H9 (cell line): Measurements from ENCODE around the gene F8. TPM values are rescaled to one million over a fixed set of nuclear protein-coding genes. Genes with fewer than 3 reads are reported as not detected.

Experiments
- DNase-seq: peaks from one replicate; pipeline ENCODE4 v3.0.0-alpha.2; 2017
- H2AFZ ChIP-seq: one replicate; pipeline ENCODE4 v1.6.1; 2013; ENCODE audit warnings: mild to moderate bottlenecking, low read length, control low read depth, moderate library complexity
- H2AK5ac ChIP-seq: 2 replicates; pipeline ENCODE4 v1.6.1; 2013; ENCODE audit warnings: low read length, control low read depth, mixed read lengths; ENCODE audit not compliant: insufficient read length
- H2BK120ac ChIP-seq: one replicate; pipeline ENCODE4 v1.6.1; 2013; ENCODE audit warnings: low read depth, mild to moderate bottlenecking, low read length, control low read depth, inconsistent platforms; ENCODE audit not compliant: poor library complexity, severe bottlenecking
- H2BK12ac ChIP-seq: 2 replicates; pipeline ENCODE4 v1.6.1; 2013; ENCODE audit warnings: low read length, control low read depth, mixed read lengths, low read depth; ENCODE audit not compliant: insufficient read length
- H2BK15ac ChIP-seq: 2 replicates; pipeline ENCODE4 v1.6.1; 2013; ENCODE audit warnings: low read depth, low read length, control low read depth
- H2BK20ac ChIP-seq: one replicate; pipeline ENCODE4 v1.6.1; 2013; ENCODE audit warnings: low read depth, mild to moderate bottlenecking, low read length, control low read depth, inconsistent platforms; ENCODE audit not compliant: poor library complexity, severe bottlenecking
- H2BK5ac ChIP-seq: 2 replicates; pipeline ENCODE4 v1.6.1; 2013; ENCODE audit warnings: low read length, control low read depth, mixed read lengths; ENCODE audit not compliant: insufficient read length
- H3K14ac ChIP-seq: 2 replicates; pipeline ENCODE4 v1.6.1; 2013; ENCODE audit warnings: low read length, control low read depth; ENCODE audit not compliant: insufficient read depth
- H3K18ac ChIP-seq: 2 replicates; pipeline ENCODE4 v1.6.1; 2013; ENCODE audit warnings: low read depth, mild to moderate bottlenecking, mixed read lengths, low read length, control low read depth; ENCODE audit not compliant: insufficient read length
- H3K23ac ChIP-seq: 2 replicates; pipeline ENCODE4 v1.6.1; 2013; ENCODE audit warnings: low read length, control low read depth, mixed read lengths, low read depth; ENCODE audit not compliant: insufficient read length
- H3K23me2 ChIP-seq: 2 replicates; pipeline ENCODE4 v1.6.1; 2013; ENCODE audit warnings: low read depth, mild to moderate bottlenecking, mixed read lengths, low read length, control low read depth; ENCODE audit not compliant: insufficient read length, poor library complexity, severe bottlenecking
- H3K27ac ChIP-seq: 2 replicates; pipeline ENCODE4 v1.5.1; 2013; ENCODE audit warnings: low read length, control low read depth, mixed read lengths, low read depth; ENCODE audit not compliant: insufficient read length
- H3K27me3 ChIP-seq: 2 replicates; pipeline ENCODE4 v1.6.1; 2013; ENCODE audit warnings: low read length, control low read depth, inconsistent platforms; ENCODE audit not compliant: insufficient read depth
- H3K4ac ChIP-seq: 2 replicates; pipeline ENCODE4 v1.6.1; 2013; ENCODE audit warnings: low read depth, mild to moderate bottlenecking, control low read depth, inconsistent platforms, low read length, moderate library complexity
- H3K4me1 ChIP-seq: 2 replicates; pipeline ENCODE4 v1.6.1; 2013; ENCODE audit warnings: low read length, control low read depth, inconsistent platforms; ENCODE audit not compliant: insufficient read depth
- H3K4me2 ChIP-seq: 2 replicates; pipeline ENCODE4 v1.6.1; 2013; ENCODE audit warnings: low read length, control low read depth, mixed read lengths; ENCODE audit not compliant: insufficient read length, insufficient read depth
- H3K56ac ChIP-seq: 2 replicates; pipeline ENCODE4 v1.6.1; 2013; ENCODE audit warnings: low read depth, mild to moderate bottlenecking, mixed read lengths, low read length, control low read depth; ENCODE audit not compliant: insufficient read length
- H3K79me1 ChIP-seq: 2 replicates; pipeline ENCODE4 v1.6.1; 2013; ENCODE audit warnings: low read depth, mild to moderate bottlenecking, moderate library complexity, low read length, control low read depth, inconsistent platforms; ENCODE audit not compliant: insufficient read depth, poor library complexity, severe bottlenecking
- H3K79me2 ChIP-seq: 2 replicates; pipeline ENCODE4 v1.6.1; 2013; ENCODE audit warnings: low read length, control low read depth, inconsistent platforms; ENCODE audit not compliant: insufficient read depth
- H3K9ac ChIP-seq: 2 replicates; pipeline ENCODE4 v1.6.1; 2013; ENCODE audit warnings: low read length, control low read depth, mixed read lengths; ENCODE audit not compliant: insufficient read length; ENCODE audit errors: extremely low read depth
- H3K9me3 ChIP-seq: one replicate; pipeline ENCODE4 v1.6.1; 2013; ENCODE audit warnings: low read depth, low read length, inconsistent platforms; ENCODE audit not compliant: control insufficient read depth
- H3T11ph ChIP-seq: one replicate; pipeline ENCODE4 v1.6.1; 2013; ENCODE audit warnings: mild to moderate bottlenecking, low read length, control low read depth, inconsistent platforms
- H4K20me1 ChIP-seq: one replicate; pipeline ENCODE4 v1.6.1; 2013; ENCODE audit not compliant: control insufficient read depth, insufficient read length, insufficient read depth
- H4K5ac ChIP-seq: 2 replicates; pipeline ENCODE4 v1.6.1; 2013; ENCODE audit warnings: low read depth, mild to moderate bottlenecking, mixed read lengths, low read length, control low read depth; ENCODE audit not compliant: insufficient read length
- H4K8ac ChIP-seq: replicated peaks from 2 replicates; pipeline ENCODE4 v1.6.1; 2013; ENCODE audit warnings: low read length, control low read depth, mixed read lengths, low read depth; ENCODE audit not compliant: insufficient read length
- H4K91ac ChIP-seq: 2 replicates; pipeline ENCODE4 v1.6.1; 2013; ENCODE audit warnings: low read depth, mild to moderate bottlenecking, moderate library complexity, mixed read lengths, low read length, control low read depth; ENCODE audit not compliant: insufficient read length
- H3K27ac Mint-ChIP-seq, 3 experiments: 2 replicates in 2 of 3; 3 replicates in 1 of 3; pipeline ENCODE4 v1.8.0; 2020 to 2021; ENCODE audit warnings: mixed read lengths in 3 of 3, mild to moderate bottlenecking in 1 of 3, moderate library complexity in 1 of 3
- H3K27me3 Mint-ChIP-seq: 2 replicates; pipeline ENCODE4 v1.8.0; 2021; ENCODE audit warnings: low read depth, mild to moderate bottlenecking, moderate library complexity, mixed read lengths
- H3K36me3 Mint-ChIP-seq, 3 experiments: 2 replicates in 2 of 3; 3 replicates in 1 of 3; pipeline ENCODE4 v1.8.0; 2020 to 2021; ENCODE audit warnings: low read depth in 3 of 3, mixed read lengths in 3 of 3; ENCODE audit not compliant: insufficient read depth in 1 of 3
- H3K4me1 Mint-ChIP-seq, 2 experiments: 2 replicates each; pipeline ENCODE4 v1.8.0; 2020; ENCODE audit warnings: mixed read lengths in 2 of 2
- H3K4me3 Mint-ChIP-seq, 2 experiments: 2 replicates in 1 of 2; 3 replicates in 1 of 2; pipeline ENCODE4 v1.8.0; 2020 to 2021; ENCODE audit warnings: mild to moderate bottlenecking in 2 of 2, mixed read lengths in 2 of 2, moderate library complexity in 1 of 2
- H3K9me3 Mint-ChIP-seq, 2 experiments: 2 replicates in 1 of 2; 3 replicates in 1 of 2; pipeline ENCODE4 v1.8.0; 2020; ENCODE audit warnings: mild to moderate bottlenecking in 2 of 2, mixed read lengths in 2 of 2, moderate library complexity in 1 of 2
- CTCF ChIP-seq: fragments of 200-600 bp; sonication (generic); conservative IDR thresholded peaks from 3 replicates; pipeline ENCODE4 v1.8.0; 2021; ENCODE audit warnings: antibody characterized with exemption, mild to moderate bottlenecking
- WGBS: extraction: QIAGEN DNeasy Blood & Tissue Kit; methylation state at CpG from one replicate; pipeline ENCODE4 v1.1.7; 2013; ENCODE audit warnings: missing lambda C conversion rate, low lambda C conversion rate, mixed read lengths; ENCODE audit not compliant: insufficient read length; ENCODE audit errors: extremely low coverage; 5-methylcytosine and 5-hydroxymethylcytosine counted together
- total RNA-seq: library from RNA; stranded (reverse); gene quantifications from 2 replicates; pipeline ENCODE4 v1.2.1, GENCODE V29; 2021

F8 gene
- total RNA-seq, 1 experiment from 2014 or later: 3.1 TPM

- Histone ChIP-seq H3T11ph (no peak overlapping the region), H4K20me1 (no peaks in the 10 kb centered on the region), H3K23ac (no peak overlapping the region), H3K23me2 (no peaks in the 10 kb centered on the region), H3K79me2 (no peaks in the 10 kb centered on the region), H3K79me1 (no peaks in the 10 kb centered on the region), H3K4ac (no peak overlapping the region), H2BK120ac (no peak overlapping the region), H3K56ac (no peak overlapping the region), H4K5ac (no peak overlapping the region), H2BK20ac (no peak overlapping the region), H3K14ac (no peak overlapping the region), H3K27me3 (no peaks in the 10 kb centered on the region), H2BK15ac (no peak overlapping the region), H2BK5ac (no peak overlapping the region), H3K9ac (no peak overlapping the region), H4K8ac (no peak overlapping the region), H2AFZ (no peak overlapping the region), H3K27ac (no peak overlapping the region), H3K4me1 (no peaks in the 10 kb centered on the region), H3K4me2 (no peak overlapping the region), H3K9me3 (peaks cover 7% of the 10 kb centered on the region), H2AK5ac (no peak overlapping the region), H4K91ac (no peak overlapping the region), H3K18ac (no peak overlapping the region), H2BK12ac (no peak overlapping the region)
- no peak for DNase-seq
- H3K9me3 Mint-ChIP-seq: peaks cover 74 to 77% of the 10 kb centered on the region in 2 experiments
- no peak overlapping the region for H3K4me3 Mint-ChIP-seq
- peaks cover 1% of the 10 kb centered on the region; the same call in 1 of the 2 replicates for H3K27me3 Mint-ChIP-seq
- WGBS: no CpG with 5 or more reads among the region's 4 CpGs
- TF ChIP-seq CTCF: no peak
- H3K4me1 Mint-ChIP-seq: no peaks in the 10 kb centered on the region
- H3K36me3 Mint-ChIP-seq: peaks cover 3 to 7% (median 4%) of the 10 kb centered on the region in 3 experiments; a peak in 5 of 7 replicates
- H3K27ac Mint-ChIP-seq: no peak overlapping the region; a peak in 1 of 7 replicates
Observed at GRCh38 chrX:154979629-154980028, 42.9 kb downstream of the F8 start.
